ENCODE measurements around the gene MRPS10.
A peak's percentile ranks its signal among the peaks of the same experiment; 100 is the strongest.
"Not testable (repeated sequence)": the region's sequence is repeated elsewhere in the genome, so short reads cannot be mapped to it uniquely, and the experiment has no call there.

The MRPS10 gene

DNA sequence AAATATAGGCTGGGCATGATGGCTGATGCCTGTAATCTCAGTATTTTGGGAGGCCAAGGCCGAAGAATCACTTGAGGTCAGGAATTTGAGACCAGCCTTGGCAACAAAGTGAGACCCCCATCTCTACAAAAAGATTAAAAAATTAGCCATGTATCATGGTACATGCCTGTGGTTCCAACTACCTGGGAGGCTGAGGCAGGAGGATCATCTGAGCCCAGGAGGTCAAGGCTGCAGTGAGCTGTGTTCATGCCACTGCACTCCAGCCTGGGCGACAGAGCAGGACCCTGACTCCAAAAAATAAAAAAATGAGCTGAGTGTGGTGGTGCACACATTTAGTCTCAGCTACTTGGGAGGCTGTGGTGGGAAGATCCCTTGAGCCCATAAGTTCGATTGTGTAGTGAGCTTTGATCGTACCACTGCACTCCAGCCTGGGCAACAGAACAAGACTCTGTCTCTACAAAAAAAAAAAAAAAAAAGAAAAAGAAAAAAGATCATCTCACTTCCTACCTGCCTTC, 12.8 kb downstream of the MRPS10 start:
- no peak for DNase-seq

DNA sequence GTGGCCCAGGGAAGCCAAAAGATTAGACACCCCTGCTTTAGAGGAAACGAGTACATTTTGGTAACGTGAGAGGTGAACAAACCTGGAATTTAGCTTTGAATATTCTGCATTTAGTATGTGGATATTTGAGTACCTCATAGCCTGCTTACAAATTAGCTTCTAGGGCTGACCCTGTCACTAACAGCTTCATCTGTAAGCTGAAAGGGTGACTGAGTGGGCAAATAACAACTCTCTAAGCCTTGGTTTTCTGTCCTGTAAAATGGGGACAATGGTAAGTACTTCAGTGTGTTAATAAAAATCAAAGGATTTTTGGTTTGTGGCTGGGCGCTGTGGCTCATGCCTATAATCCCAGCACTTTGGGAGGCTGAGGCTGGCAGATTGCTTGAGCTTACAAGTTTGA, 14.5 kb downstream of the MRPS10 start:
- DNase-seq, result no peak

DNA sequence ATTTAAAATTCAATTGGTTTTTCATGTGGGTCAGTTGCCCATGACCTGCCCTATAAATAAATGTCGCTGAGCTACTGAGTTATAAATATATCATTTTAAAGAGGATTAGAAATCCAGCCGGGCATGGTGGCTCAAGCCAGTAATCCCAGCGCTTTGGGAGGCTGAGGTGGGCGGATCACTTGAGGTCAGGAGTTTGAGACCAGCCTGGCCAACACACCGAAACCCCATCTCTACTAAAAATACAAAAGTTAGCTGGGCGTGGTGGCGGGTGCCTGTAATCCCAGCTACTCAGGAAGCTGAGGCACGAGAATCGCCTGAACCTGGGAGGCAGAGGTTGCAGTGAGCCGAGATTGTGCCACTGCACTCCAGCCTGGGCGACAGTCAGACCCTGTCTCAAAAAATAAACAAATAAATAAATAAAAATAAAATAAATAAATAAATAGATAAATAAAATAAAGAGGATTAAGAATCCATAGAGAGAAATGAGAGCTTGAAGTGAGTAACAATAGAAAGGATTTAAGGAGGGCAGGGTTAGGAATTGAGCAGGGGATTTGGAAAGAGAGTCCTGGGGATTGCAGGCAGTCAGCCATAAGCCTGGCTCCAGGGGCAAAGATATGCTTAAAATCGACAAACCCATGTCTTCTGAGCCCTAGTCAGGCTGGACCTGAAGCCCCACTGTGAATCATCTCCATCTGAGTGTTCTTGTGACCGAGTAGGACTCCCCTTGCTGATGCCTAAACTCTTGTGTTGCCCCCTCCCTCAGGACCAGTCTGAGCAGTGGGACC, 15.3 kb downstream of the MRPS10 start:
- peak; percentile 84 for DNase-seq

DNA sequence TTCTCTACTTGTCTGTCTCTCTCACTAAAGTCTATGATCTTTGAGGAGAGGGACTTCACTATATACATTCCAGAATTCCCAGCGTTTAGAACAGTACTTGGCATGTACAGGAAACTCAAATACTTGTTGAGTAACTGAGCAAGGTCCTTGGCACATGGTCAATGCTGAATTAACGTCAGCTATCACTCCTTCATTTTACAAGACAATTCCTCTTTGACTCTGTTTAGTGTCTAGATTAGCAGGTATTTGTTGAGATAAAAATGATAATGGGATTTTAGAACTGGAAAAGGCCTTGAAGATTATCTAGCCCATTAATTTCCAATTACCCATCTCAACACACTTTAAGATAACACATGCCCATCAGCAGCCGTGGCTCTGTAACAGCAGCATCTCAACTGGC, 16.3 kb downstream of the MRPS10 start:
- peak; percentile 93 for DNase-seq

DNA sequence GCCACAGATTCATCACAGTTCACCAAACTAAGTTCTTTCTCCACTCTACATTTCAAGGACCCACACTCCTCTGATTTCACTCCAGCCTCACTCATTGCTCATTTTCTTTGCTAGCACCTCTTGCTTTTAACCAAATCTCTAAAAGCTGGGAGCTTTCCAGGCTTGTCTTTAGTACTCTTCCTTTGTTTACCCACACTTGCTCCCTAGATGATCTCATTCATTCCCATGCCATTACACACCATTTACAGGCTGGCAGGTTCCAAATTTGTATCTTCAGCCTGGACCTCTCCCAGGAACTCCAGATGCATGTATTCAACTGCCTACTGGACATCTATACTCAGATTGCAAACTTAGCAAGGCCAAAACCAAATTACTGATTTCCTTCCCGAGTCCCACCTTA, 17.6 kb downstream of the MRPS10 start:
- DNase-seq, result no peak

DNA sequence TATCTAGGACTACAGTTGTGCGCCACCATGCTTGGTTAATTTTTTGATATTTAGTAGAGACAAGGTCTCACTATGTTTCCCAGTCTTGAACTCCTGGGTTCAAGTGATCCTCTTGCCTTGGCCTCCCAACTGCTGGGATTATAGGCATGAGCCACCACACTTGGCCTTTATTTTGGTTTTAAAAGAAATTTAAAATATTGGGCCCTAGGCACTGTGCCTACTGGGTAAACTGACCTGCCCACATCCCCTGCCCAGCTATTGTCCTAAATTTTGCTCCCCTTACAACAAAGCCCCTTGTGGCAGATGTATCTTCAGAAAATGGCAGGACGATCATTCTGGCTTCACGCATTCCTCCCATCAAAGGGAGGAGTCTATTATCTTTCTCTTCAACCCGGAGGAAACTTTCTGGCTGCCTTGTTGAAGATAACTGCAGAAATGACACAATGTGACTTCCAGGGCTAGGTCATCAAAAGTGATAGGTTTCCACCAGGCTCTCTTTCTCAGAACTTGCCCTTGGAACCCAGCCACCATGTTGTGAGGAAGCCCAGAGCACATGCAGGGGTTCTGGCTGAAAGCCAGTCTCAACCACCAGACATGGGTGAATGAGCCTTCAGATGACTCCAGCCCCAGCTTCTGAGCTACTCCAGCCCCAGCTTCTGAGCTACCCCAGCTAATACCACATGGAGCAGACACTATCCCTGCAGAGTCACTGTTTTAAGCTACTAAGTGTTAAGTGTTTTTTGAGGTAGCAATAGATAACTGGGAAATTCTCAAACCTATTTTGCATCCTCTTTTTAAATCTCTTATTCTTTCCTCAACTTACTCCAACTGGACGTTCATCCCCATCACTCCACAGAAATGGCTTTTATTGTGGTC, 18.3 kb downstream of the MRPS10 start:
- DNase-seq, result no peak

DNA sequence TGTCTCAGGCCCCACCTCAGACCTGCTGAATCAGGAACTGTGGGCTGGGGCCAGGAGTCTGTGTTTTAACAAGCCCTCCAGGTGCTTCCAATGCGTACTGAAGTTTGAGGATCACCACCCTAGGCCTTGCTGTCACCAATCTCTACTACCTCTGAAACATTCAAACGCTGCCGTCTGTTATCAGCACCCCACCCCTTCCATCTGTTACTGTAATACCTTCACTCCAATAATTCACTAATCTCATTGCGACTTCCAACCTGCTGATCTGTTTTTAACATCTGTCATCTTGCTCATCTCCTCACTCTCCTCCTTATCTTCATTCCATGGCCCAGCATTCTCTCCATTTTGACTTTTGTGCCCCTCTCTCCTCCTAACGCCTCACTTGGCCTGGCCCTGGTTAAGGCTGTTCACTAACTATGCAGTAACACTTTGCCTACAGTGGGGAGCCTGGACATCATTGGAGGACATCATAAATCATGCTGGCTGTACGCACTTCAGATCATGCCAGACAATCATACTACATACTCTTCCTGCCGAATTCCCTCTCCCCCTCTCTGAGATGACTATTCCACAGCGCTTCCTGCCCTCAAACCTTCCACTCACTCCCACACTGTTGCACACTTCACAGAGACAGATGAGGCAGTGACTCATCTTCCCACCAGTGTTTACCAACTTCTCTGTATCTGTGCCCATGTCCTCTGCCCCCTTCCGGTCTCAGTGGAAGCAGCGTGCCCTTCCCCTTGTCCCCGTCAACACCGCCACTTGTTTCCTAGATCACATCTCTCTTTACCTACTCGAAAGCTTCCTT, 19.9 kb downstream of the MRPS10 start:
- peak; percentile 99 for DNase-seq

DNA sequence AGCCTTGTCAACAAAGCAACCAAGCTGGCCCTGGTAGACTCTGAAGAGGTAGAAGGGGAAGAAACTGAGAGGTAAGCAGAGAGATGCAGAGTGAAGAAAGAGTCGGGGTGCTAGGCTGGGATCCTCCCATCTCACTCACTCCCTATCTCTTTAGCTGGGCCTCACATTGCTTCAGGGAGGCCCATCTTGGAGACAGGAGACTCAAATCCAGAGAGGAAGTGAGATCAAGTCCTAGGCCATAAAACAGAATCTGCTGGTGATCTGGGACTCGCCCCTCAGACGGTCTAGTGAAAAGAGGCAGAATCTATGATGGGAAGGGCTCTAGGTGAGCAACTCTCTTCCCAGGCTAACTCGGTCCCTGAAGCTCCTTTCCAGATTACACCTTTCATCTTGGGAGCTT, 22.2 kb downstream of the MRPS10 start:
- no peak for DNase-seq

DNA sequence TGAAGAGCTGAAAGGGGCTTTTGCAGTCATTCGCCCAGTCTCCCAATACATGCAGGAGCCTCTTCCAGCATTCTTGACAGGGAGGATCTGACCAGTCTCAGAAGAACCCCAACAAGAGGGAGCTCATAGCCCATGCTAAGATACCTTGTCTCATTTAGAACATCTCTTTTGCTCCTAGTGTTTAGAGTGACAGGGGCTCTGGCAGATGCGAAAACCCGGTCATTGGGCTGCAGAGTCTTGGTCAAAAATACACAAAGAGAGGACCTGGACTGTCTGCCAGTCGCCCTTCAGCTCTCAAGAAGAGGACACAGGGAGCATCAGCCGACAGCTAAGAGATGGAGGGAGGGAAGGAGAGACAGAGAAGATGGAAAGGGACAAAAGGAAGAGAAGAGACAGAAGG, 23.6 kb downstream of the MRPS10 start:
- no peak for DNase-seq

DNA sequence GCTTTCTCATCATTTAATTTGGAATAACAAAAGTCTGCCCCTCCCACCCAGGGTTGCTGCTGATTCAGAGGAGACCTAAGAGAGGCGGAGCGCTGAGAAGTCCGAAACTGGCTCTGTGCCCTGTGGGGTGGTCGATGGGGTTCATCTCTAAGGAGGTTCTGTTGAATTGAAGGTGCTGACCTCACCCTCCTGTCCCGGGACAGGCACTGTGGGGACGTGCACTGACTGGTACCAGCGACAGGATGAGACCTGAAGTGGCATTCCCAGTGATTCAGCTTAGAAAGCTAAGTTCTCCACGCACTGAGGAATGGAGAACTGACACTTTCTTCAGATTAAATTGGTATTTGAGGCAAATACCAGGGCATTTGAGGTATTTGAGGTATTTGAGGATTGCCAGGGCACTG, 24.2 kb downstream of the MRPS10 start:
- DNase-seq, result no peak

DNA sequence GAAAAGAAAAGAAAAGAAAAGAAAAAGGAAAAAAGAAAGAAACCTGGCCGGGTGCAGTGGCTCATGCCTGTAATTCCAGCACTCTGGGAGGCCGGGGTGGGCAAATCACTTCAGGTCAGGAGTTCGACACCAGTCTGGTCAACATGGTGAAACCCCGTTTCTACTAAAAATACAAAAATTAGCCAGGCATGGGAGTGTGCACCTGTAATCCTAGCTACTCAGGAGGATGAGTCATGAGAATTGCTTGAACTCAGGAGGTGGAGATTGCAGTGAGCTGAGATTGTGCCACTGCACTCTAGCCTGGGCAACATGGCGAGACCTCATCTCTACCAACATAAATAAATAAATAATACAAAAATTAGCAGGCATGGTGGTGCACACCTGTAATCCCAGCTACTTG, 25.3 kb downstream of the MRPS10 start:
- DNase-seq, result not testable (repeated sequence)

DNA sequence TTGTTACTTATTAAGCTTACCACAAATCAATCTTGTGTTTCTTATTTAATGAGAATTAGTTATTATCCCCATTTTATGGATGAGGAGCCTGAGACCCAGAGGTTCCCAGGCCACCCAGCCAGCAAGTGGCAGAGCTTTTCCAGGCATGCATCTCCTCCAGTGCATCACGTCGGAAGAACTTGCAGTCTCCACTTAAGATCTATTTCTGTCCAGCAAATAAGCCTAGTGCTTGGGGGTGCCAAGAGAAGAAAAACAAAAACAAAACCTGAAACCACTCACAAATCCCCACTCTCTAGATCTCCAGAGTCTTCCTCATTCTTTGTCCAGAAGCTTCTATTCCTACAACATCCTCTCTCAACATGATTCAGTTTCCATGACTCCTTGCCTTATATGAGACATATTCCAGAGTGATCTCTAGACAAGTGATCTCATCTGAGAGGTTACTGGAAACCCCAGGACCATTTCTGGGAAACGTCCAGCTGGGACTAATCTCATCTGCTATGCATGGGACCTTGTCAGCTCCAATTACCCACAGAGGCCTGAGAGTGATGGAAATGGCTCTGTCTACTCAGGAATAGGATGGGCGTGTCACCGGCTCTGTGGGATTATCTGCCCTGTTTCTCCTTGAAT, 27.0 kb downstream of the MRPS10 start:
- peak; percentile 73 for DNase-seq

DNA sequence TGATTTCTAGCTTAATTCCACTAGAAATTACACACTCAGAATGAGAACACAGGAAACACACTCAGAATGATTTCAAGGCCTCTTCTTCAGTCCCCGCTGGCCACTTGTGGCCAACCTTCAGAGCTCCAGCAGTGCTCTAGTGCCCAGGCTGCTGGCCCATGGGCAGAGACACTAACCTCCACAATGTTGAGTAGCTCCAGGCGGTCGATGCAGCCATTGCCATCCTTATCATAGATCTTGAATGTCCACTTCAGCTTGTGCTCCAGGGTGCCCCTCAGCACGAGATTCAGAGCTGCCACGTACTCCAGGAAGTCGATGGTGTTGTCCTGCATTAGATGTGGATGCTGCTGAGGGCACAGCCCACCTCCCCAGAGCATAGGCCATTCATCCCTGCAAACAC, 29.3 kb downstream of the MRPS10 start:
- DNase-seq, result no peak

DNA sequence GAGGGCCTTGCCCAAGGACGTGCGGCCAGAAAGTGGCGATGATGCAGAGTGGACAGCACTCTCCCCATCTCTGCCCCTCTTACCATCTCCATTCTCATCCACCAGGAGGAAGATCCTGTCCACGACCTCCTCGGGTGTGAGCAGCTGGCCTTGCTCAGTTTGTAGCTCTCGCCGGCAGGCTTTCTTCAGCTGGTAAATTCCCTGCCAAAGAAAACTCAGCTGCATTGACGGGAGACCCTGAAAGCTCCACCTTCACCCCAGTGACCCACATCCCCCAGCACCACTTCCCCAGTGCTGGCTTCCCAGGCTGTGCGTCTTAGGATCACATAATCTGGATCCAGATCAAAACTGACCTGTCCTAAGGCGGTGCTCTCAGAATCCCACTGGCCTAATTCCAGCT, 32.1 kb downstream of the MRPS10 start:
- no peak for DNase-seq

DNA sequence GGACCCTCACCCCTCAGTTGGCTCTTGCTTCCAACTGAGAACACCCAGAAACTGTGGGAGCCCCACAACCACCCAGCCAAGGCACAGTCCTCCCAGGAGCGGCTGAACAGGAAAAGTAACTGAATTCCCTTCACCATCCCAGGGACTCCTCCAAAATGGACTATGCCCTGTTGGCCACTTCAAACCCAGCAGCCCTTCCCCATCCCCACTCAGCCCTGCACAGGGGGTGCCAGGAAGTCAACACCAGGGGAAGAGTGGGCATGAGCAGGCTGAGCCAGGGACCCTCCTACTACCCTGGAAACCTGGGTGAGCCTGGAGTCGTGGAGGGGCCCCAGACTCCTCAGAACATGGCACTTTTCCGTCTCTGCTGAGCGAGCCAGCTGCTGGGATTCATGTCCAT, 33.2 kb downstream of the MRPS10 start:
- no peak for DNase-seq

DNA sequence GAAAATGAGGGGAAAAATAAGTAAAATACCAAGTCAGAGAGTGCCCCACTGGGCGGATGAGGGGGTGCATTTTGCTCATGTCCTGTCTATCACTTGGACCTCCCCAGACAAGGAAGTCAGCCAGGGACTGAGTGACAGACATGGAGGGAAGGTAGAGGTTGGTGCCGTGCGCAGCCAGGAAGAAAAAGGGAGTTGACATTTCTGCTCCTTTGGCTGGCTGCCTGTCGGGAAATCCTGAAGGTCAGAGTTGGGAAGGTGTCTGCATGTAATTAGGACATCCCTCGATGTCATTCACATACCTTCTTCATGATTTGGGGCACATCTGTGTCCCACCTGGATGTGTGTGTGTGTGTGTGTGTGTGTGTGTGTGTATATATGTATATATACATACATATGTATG, 35.6 kb downstream of the MRPS10 start:
- no peak for DNase-seq

DNA sequence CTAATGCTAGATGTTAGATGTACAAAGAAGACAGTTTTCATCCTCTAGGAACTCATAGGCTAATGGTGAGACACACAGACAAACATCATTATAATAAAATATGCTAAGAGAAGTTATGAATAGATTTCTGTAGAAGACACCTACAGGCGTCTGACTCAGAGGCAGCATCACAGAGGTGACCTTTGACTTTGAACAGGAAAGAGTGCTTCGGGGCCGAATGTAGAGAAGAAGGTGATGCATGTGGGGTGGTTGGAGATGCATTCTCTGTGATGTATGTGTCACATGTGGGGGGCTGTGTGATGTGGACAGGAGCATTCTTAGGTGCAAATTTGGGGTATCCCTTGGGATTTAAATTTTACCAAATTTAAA, 37.7 kb downstream of the MRPS10 start:
- no peak for DNase-seq

DNA sequence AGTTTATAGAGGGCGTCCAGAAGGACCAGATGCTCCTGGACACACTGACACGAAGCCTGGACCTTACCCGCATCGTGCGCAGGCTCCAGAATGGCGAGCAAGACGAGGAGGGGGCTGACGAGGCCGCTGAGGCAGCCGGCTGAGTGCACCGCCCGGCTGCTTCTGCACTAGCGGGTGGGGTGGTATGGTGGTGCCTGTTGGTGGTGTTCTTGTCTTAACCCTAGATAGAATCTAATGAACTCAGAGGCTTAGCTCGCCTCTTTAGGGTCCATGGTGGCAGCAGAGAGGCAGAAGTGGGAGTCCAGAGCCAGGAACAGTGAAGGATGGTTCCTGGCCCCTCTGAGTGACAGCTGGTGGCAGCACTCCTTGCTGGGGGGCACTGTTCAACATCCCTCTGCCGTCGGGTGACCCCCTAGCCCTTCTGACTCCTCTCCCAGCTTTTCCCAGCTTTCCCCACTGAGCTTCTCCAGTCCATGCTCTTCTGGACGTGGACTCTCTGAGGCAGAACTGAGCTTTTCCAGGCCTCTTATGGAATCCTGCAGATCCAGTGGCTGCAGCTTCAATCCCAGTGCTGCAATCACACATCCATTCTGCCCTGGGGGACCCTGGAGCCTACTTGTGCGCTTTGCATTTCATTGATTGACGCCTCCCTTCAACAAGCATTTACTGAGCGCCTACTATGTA, 38.3 kb downstream of the MRPS10 start:
- DNase-seq, result no peak

DNA sequence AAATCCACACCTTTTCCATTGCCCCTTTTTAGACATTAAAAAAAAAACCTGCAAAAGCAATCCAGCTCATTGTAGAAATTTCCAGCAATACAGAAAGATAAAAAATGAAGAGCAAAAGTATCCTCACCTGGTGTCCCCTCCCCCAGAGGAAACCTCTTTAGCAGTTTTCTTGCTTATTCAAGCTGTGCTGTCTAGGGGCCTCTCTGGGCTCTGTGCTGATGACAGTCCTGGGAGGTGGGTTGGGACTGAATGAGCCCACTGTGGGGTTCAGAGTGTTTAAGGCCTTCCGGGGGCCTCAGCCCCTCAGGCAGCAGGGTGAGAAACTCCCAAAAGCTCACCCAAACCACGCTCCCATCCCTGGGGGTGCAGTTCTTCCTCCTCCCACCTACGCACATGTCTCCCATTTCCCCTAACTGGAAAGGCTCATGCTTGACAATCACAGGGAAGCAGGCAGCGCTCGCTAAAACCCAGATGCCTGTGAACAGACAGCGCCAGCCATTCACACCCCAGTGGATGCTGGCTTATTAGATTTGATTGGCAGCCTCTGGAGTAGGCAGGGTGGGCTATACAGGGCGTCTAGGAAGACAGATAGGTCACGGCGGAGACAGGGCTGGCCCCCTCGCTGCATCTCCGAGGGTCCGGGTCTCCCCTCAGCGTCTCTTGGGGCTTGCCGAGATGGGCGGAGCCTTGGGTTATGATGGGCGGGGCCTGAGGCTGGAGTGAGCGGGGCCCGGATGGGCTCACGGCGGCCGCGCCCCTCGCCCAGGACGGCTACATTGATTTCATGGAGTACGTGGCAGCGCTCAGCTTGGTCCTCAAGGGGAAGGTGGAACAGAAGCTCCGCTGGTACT, 39.9 kb downstream of the MRPS10 start:
- no peak for DNase-seq

DNA sequence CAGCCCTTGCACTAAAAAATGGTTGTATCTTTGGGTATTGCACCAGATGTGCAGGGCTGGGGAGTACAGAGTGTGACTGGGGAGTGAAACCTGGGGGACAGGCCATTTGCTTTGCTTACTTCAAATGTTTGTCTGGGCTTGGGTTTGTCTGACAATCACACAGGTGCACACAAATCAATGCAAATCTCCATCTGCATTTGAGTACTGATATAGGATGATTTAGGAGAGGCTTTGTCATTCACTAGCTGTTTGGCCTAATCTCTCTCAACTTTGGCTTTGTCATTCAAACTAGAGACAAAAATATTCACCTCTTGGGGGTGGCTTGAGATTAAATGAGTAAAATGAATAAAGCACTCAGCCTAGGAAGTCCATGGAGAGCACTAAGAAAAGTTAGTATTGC, 40.7 kb downstream of the MRPS10 start:
- no peak for DNase-seq

DNA sequence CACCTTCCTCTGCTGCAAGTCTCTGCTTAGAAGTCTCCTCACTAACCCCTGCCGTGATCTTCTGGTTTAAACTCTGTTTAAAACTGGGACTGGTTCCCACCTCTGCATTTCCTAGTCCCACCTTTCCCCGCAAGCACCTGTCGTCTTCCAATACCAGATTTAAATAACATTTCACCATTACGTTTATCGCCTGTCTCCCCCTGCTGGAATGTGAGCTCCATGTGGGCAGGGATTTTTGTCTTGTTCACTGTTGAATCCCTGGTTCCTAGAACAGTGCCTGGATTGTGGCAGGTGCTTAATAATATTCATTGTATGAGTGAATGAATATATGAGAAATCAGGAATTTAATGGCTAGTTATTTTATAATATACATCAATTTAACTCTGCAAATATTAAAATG, 41.8 kb downstream of the MRPS10 start:
- DNase-seq, result no peak
